ENCODE data around the gene C4orf51. TPM values are rescaled to one million over a fixed set of nuclear protein-coding genes. Genes with fewer than 3 reads are reported as not detected.

The C4orf51 gene
- total RNA-seq, 2 experiments from 2014 or later: not detected

DNA sequence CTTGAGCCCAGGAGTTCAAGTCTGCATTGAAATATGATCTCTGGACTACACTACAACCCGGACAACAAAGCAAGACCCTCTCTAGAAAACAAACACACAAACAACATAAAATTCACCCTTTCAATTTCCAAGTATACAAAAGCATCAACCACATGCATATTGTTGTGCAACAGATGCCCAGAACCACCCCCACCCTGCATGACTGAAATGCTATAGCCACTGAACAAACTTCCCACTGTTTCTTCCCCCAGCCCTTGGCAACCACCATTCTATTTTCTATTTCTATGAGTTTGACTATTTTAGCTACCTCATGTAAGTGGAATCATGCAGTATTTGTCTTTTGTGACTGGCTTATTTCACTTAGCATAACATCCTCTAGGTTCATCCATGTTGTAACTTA, 14.2 kb upstream of the C4orf51 start:
- Mint-ChIP-seq H3K27ac (no peak overlapping the region), H3K36me3 (ENCODE audit: low read depth) (peaks cover 15% of the 10 kb centered on the region), H3K4me1 (ENCODE audit: low read depth) (no peaks in the 10 kb centered on the region), H3K9me3 (peaks cover 31% of the 10 kb centered on the region), H3K4me3 (no peak overlapping the region), H3K27me3 (peaks cover 2% of the 10 kb centered on the region)
- TF ChIP-seq, protein P1, sequence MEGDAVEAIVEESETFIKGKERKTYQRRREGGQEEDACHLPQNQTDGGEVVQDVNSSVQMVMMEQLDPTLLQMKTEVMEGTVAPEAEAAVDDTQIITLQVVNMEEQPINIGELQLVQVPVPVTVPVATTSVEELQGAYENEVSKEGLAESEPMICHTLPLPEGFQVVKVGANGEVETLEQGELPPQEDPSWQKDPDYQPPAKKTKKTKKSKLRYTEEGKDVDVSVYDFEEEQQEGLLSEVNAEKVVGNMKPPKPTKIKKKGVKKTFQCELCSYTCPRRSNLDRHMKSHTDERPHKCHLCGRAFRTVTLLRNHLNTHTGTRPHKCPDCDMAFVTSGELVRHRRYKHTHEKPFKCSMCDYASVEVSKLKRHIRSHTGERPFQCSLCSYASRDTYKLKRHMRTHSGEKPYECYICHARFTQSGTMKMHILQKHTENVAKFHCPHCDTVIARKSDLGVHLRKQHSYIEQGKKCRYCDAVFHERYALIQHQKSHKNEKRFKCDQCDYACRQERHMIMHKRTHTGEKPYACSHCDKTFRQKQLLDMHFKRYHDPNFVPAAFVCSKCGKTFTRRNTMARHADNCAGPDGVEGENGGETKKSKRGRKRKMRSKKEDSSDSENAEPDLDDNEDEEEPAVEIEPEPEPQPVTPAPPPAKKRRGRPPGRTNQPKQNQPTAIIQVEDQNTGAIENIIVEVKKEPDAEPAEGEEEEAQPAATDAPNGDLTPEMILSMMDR (IDR thresholded peaks at IDR 0.05): no peak
- DNase-seq (no peak), ATAC-seq (no peak)
- POLR2A ChIA-PET: no interaction called here
- intact Hi-C loops (cut with micrococcal nuclease): no loop called here
- CTCF ChIA-PET: no interaction called here

DNA sequence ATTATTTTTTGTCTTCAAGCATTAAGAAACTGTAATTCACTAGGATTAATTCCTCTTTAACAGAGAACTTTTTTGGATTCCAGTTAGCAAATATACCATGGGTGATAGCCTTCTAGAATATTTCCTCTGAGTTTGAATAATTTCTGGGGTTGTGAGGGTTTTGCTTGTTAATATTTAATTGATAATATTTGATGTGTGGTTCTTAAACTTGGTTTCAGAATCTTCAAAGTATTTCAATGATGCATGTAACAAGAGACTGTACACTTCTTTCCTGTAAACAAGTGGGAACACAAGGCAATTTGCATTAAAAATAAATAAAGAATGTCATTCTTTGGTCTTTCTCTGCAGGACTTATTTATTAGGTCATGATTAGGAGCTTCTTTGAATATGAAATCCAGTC, 9.5 kb upstream of the C4orf51 start:
- intact Hi-C loops (cut with micrococcal nuclease): no loop called here
- Mint-ChIP-seq H3K4me3 (no peak overlapping the region), H3K4me1 (ENCODE audit: low read depth) (no peaks in the 10 kb centered on the region), H3K36me3 (ENCODE audit: low read depth) (no peaks in the 10 kb centered on the region), H3K27ac (no peak overlapping the region), H3K9me3 (peaks cover 5% of the 10 kb centered on the region), H3K27me3 (peaks cover 2% of the 10 kb centered on the region)
- DNase-seq: no peak
- TF ChIP-seq, protein P1 (IDR thresholded peaks at IDR 0.05): no peak
- no peak for ATAC-seq
- ChIA-PET CTCF (no interaction called here), POLR2A (no interaction called here)

GRCh38 chr4:145679520-145679919, 426 bp upstream of the C4orf51 start:
- POLR2A ChIA-PET: no interaction called here
- Mint-ChIP-seq H3K9me3 (peaks cover 10% of the 10 kb centered on the region), H3K4me1 (ENCODE audit: low read depth) (no peaks in the 10 kb centered on the region), H3K36me3 (ENCODE audit: low read depth) (no peaks in the 10 kb centered on the region), H3K4me3 (no peak overlapping the region), H3K27me3 (peaks cover 13% of the 10 kb centered on the region), H3K27ac (no peak overlapping the region)
- ATAC-seq (no peak), DNase-seq (no peak)
- CTCF ChIA-PET: no interaction called here
- TF ChIP-seq, protein P1 (IDR thresholded peaks at IDR 0.05): no peak
- intact Hi-C loops (cut with micrococcal nuclease): no loop called here

- ChIA-PET POLR2A (no interaction called here), CTCF (no interaction called here)
- peaks cover 13% of the 10 kb centered on the region for H3K27me3 Mint-ChIP-seq
- no peak for ATAC-seq
- no peak overlapping the region for H3K4me3 Mint-ChIP-seq
- DNase-seq: no peak
- no peak overlapping the region for H3K27ac Mint-ChIP-seq
- H3K9me3 Mint-ChIP-seq: peaks cover 10% of the 10 kb centered on the region
- H3K4me1 Mint-ChIP-seq (ENCODE audit: low read depth): no peaks in the 10 kb centered on the region
- intact Hi-C loops (cut with micrococcal nuclease): no loop called here
- TF ChIP-seq, protein P1 (IDR thresholded peaks at IDR 0.05): no peak
- H3K36me3 Mint-ChIP-seq (ENCODE audit: low read depth): no peaks in the 10 kb centered on the region
Observed at GRCh38 chr4:145680902-145681301, 956 bp downstream of the C4orf51 start.

- DNase-seq (no peak), ATAC-seq (no peak)
- Mint-ChIP-seq H3K27me3 (peaks cover 13% of the 10 kb centered on the region), H3K4me3 (no peak overlapping the region), H3K9me3 (peaks cover 10% of the 10 kb centered on the region), H3K27ac (no peak overlapping the region), H3K36me3 (ENCODE audit: low read depth) (no peaks in the 10 kb centered on the region), H3K4me1 (ENCODE audit: low read depth) (no peaks in the 10 kb centered on the region)
- TF ChIP-seq, protein P1 (IDR thresholded peaks at IDR 0.05): no peak
- intact Hi-C loops (cut with micrococcal nuclease): no loop called here
- ChIA-PET CTCF (no interaction called here), POLR2A (no interaction called here)
Observed at GRCh38 chr4:145681518-145681917, 1.6 kb downstream of the C4orf51 start.
